ENCODE data around the gene TM9SF3. TPM values are rescaled to one million over a fixed set of nuclear protein-coding genes. Genes with fewer than 3 reads are reported as not detected.
A peak's percentile ranks its signal among the peaks of the same experiment; 100 is the strongest.
"Not testable (repeated sequence)": the region's sequence is repeated elsewhere in the genome, so short reads cannot be mapped to it uniquely, and the experiment has no call there.

Gene TM9SF3
- total RNA-seq, 1 experiment from 2014 or later = 71.0 TPM

GRCh38 chr10:96565774-96566173, 21.0 kb downstream of the TM9SF3 start:
- Histone ChIP-seq H3K9me3 (replicated peaks) (no peaks in the 10 kb centered on the region), H3K4me1 (no peaks in the 10 kb centered on the region), H3K27ac (no peak overlapping the region), H3K4me3 (no peak overlapping the region), H3K36me3 (peaks cover 13% of the 10 kb centered on the region), H3K27me3 (no peaks in the 10 kb centered on the region)
- no peak for DNase-seq

- Histone ChIP-seq H3K4me3 (no peak overlapping the region), H3K4me1 (no peaks in the 10 kb centered on the region), H3K27ac (no peak overlapping the region), H3K27me3 (no peaks in the 10 kb centered on the region), H3K9me3 (replicated peaks) (no peaks in the 10 kb centered on the region), H3K36me3 (peaks cover 18% of the 10 kb centered on the region)
- no peak for DNase-seq
These were observed 25.6 kb downstream of the TM9SF3 start for GRCh38 chr10:96560966-96561887.

GRCh38 chr10:96560489-96560888, 26.3 kb downstream of the TM9SF3 start:
- Histone ChIP-seq H3K27me3 (no peaks in the 10 kb centered on the region), H3K36me3 (peaks cover 19% of the 10 kb centered on the region)

GRCh38 chr10:96556003-96556402, 30.8 kb downstream of the TM9SF3 start:
- H3K9me3 ChIP-seq (replicated peaks) = no peaks in the 10 kb centered on the region
- no peak overlapping the region for H3K27ac ChIP-seq
- no peaks in the 10 kb centered on the region for H3K27me3 ChIP-seq
- peaks cover 22% of the 10 kb centered on the region for H3K36me3 ChIP-seq
- peak in 1 of 2 experiments; percentile 22 for DNase-seq
- H3K4me3 ChIP-seq = no peak overlapping the region
- H3K4me1 ChIP-seq = no peaks in the 10 kb centered on the region

More at GRCh38 chr10:96560489-96560888, 26.3 kb downstream of the TM9SF3 start:
- no peak for DNase-seq
- no peak overlapping the region for H3K27ac ChIP-seq
- H3K4me1 ChIP-seq = no peaks in the 10 kb centered on the region
- H3K4me3 ChIP-seq = no peak overlapping the region
- H3K9me3 ChIP-seq (replicated peaks) = no peaks in the 10 kb centered on the region

GRCh38 chr10:96555330-96555729, 31.5 kb downstream of the TM9SF3 start:
- Histone ChIP-seq H3K27me3 (no peaks in the 10 kb centered on the region), H3K4me1 (no peaks in the 10 kb centered on the region), H3K4me3 (no peak overlapping the region), H3K27ac (no peak overlapping the region), H3K36me3 (peaks cover 22% of the 10 kb centered on the region), H3K9me3 (replicated peaks) (no peaks in the 10 kb centered on the region)
- no peak for DNase-seq

GRCh38 chr10:96548589-96548988, 38.2 kb downstream of the TM9SF3 start:
- Histone ChIP-seq H3K4me3 (no peak overlapping the region), H3K27ac (no peak overlapping the region), H3K4me1 (no peaks in the 10 kb centered on the region), H3K9me3 (replicated peaks) (no peaks in the 10 kb centered on the region), H3K27me3 (no peaks in the 10 kb centered on the region), H3K36me3 (peaks cover 35% of the 10 kb centered on the region)
- no peak for DNase-seq

- H3K4me1 ChIP-seq; DNase-seq; H3K27me3 ChIP-seq; H3K9me3 ChIP-seq (replicated peaks); H3K27ac ChIP-seq; H3K4me3 ChIP-seq: not testable (repeated sequence)
- H3K36me3 ChIP-seq = peaks cover 40% of the 10 kb centered on the region
These were observed 41.3 kb downstream of the TM9SF3 start for GRCh38 chr10:96545558-96545957.

GRCh38 chr10:96541921-96542320, 44.9 kb downstream of the TM9SF3 start:
- Histone ChIP-seq H3K4me1 (no peaks in the 10 kb centered on the region), H3K27ac (no peak overlapping the region), H3K36me3 (peaks cover 36% of the 10 kb centered on the region), H3K9me3 (replicated peaks) (no peaks in the 10 kb centered on the region), H3K27me3 (no peaks in the 10 kb centered on the region), H3K4me3 (no peak overlapping the region)
- DNase-seq = no peak

GRCh38 chr10:96540240-96540639, 46.6 kb downstream of the TM9SF3 start:
- Histone ChIP-seq H3K4me1 (no peaks in the 10 kb centered on the region), H3K27me3 (no peaks in the 10 kb centered on the region), H3K9me3 (replicated peaks) (no peaks in the 10 kb centered on the region), H3K36me3 (peaks cover 32% of the 10 kb centered on the region), H3K27ac (no peak overlapping the region), H3K4me3 (no peak overlapping the region)
- no peak for DNase-seq

- no peak for DNase-seq
- Histone ChIP-seq H3K9me3 (replicated peaks) (no peaks in the 10 kb centered on the region), H3K36me3 (peaks cover 22% of the 10 kb centered on the region), H3K4me3 (no peak overlapping the region), H3K27me3 (no peaks in the 10 kb centered on the region), H3K27ac (no peak overlapping the region), H3K4me1 (no peaks in the 10 kb centered on the region)
These were observed 48.1 kb downstream of the TM9SF3 start for GRCh38 chr10:96538683-96539082.

- Histone ChIP-seq H3K4me1 (no peaks in the 10 kb centered on the region), H3K27me3 (no peaks in the 10 kb centered on the region), H3K9me3 (replicated peaks) (no peaks in the 10 kb centered on the region), H3K4me3 (no peak overlapping the region), H3K36me3 (peaks cover 11% of the 10 kb centered on the region), H3K27ac (no peak overlapping the region)
- no peak for DNase-seq
These were observed 50.7 kb downstream of the TM9SF3 start for GRCh38 chr10:96536129-96536528.

GRCh38 chr10:96532523-96532922, 54.3 kb downstream of the TM9SF3 start:
- Histone ChIP-seq H3K27me3 (no peaks in the 10 kb centered on the region), H3K4me3 (no peak overlapping the region), H3K27ac (no peak overlapping the region), H3K9me3 (replicated peaks) (no peaks in the 10 kb centered on the region), H3K36me3 (peaks cover 15% of the 10 kb centered on the region), H3K4me1 (no peaks in the 10 kb centered on the region)
- no peak for DNase-seq

- no peak for DNase-seq
- Histone ChIP-seq H3K36me3 (peaks cover 33% of the 10 kb centered on the region), H3K9me3 (replicated peaks) (no peaks in the 10 kb centered on the region), H3K4me1 (no peaks in the 10 kb centered on the region), H3K27ac (no peak overlapping the region), H3K27me3 (no peaks in the 10 kb centered on the region), H3K4me3 (no peak overlapping the region)
These were observed 57.1 kb downstream of the TM9SF3 start for GRCh38 chr10:96529634-96530279.

- no peak for DNase-seq
- H3K36me3 ChIP-seq = peaks cover 43% of the 10 kb centered on the region
- no peak overlapping the region for H3K27ac ChIP-seq
- H3K9me3 ChIP-seq (replicated peaks) = no peaks in the 10 kb centered on the region
- no peaks in the 10 kb centered on the region for H3K4me1 ChIP-seq
- no peaks in the 10 kb centered on the region for H3K27me3 ChIP-seq
- H3K4me3 ChIP-seq = no peak overlapping the region
These were observed 62.1 kb downstream of the TM9SF3 start for GRCh38 chr10:96524741-96525140.

GRCh38 chr10:96517284-96517683, 69.5 kb downstream of the TM9SF3 start:
- Histone ChIP-seq H3K27ac (no peak overlapping the region), H3K36me3 (peaks cover 13% of the 10 kb centered on the region), H3K27me3 (no peaks in the 10 kb centered on the region), H3K9me3 (replicated peaks) (no peaks in the 10 kb centered on the region), H3K4me1 (peaks cover 7% of the 10 kb centered on the region), H3K4me3 (no peak overlapping the region)
- DNase-seq = no peak
